ENCODE measurements around the gene ADAMTSL5. TPM values are rescaled to one million over a fixed set of nuclear protein-coding genes. Genes with fewer than 3 reads are reported as not detected.

The ADAMTSL5 gene
- total RNA-seq, 4 donors from 2014 or later: 0.27 to 5.1 (median 2.5) TPM

- intact Hi-C loops (cut with DNase I): loop anchor here (10.0 kb wide), 1 partner anchor 245 kb away; the partner anchor contains the start of gene EFNA2
- H3K4me1 ChIP-seq: no peaks in the 10 kb centered on the region
- DNase-seq: no peak
- no peaks in the 10 kb centered on the region for H3K36me3 ChIP-seq
- no peaks in the 10 kb centered on the region for H3K9me3 ChIP-seq
- H3K27me3 ChIP-seq: no peaks in the 10 kb centered on the region
- no peak for TF ChIP-seq POLR2A (IDR thresholded peaks at IDR 0.05)
- TF ChIP-seq, protein P1, sequence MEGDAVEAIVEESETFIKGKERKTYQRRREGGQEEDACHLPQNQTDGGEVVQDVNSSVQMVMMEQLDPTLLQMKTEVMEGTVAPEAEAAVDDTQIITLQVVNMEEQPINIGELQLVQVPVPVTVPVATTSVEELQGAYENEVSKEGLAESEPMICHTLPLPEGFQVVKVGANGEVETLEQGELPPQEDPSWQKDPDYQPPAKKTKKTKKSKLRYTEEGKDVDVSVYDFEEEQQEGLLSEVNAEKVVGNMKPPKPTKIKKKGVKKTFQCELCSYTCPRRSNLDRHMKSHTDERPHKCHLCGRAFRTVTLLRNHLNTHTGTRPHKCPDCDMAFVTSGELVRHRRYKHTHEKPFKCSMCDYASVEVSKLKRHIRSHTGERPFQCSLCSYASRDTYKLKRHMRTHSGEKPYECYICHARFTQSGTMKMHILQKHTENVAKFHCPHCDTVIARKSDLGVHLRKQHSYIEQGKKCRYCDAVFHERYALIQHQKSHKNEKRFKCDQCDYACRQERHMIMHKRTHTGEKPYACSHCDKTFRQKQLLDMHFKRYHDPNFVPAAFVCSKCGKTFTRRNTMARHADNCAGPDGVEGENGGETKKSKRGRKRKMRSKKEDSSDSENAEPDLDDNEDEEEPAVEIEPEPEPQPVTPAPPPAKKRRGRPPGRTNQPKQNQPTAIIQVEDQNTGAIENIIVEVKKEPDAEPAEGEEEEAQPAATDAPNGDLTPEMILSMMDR (IDR thresholded peaks at IDR 0.05): no peak
- WGBS, 2 donors: 77% methylated on average over 16 of the region's 16 CpGs; no CpG with 5 or more reads in 1 of the 2 donors
- H3K27ac ChIP-seq: no peak overlapping the region
- H3K4me3 ChIP-seq (replicated peaks in 1 of 3): no peak overlapping the region
Observed at GRCh38 chr19:1529430-1529816, 16.6 kb upstream of the ADAMTSL5 start.

DNA sequence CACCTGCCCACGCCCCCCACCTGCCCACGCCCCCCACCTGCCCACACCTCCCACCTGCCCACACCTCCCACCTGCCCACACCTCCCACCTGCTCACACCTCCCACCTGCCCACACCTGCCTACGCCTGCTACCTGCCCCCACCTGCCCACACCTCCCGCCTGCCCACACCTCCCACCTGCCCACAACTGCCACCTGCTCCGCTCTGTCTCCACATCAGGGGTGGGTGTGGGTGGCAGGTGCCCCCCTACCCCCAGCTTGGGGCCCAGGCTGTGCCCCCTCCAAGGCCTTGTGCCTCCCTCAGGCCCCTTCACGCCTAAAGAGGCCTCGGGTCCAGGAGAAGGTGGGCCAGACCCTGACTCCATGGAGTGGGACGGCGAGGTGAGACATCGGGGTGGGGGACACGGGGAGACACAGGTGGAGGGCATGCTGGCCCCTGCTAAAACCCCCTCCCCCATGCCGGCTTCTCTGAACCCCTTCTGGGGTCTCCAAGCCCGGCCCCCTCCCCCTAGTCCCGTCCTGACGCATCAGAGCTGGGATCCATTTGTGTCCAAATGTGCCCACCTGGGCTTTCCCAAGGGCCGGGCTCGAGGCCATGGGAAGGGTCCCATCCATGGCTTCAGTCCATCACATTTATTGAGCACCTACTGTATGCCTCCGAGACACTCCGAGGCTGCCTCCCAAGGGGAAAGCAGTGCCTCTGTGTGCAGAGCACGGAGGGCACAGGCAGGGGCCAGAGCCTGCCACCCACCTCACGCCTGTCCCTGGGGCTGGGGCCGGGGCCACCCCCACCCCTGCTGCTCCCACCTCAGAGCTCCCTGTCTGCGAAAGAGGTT is 16.0 kb upstream of the ADAMTSL5 start:
- DNase-seq: no peak
- Histone ChIP-seq H3K4me3 (replicated peaks in 1 of 3) (no peak overlapping the region), H3K36me3 (no peaks in the 10 kb centered on the region), H3K27ac (no peak overlapping the region), H3K27me3 (no peaks in the 10 kb centered on the region), H3K9me3 (no peaks in the 10 kb centered on the region), H3K4me1 (peaks cover 0 to 5% of the 10 kb centered on the region in 2 donors)
- 83 to 87% methylated on average over 11 to 15 of the region's 23 CpGs for WGBS, 2 donors
- intact Hi-C loops (cut with DNase I): loop anchor here (10.0 kb wide), 1 partner anchor 244 kb away; the partner anchor contains the start of gene EFNA2
- TF ChIP-seq, protein P1 (IDR thresholded peaks at IDR 0.05): no peak
- TF ChIP-seq POLR2A (IDR thresholded peaks at IDR 0.05): no peak

DNA sequence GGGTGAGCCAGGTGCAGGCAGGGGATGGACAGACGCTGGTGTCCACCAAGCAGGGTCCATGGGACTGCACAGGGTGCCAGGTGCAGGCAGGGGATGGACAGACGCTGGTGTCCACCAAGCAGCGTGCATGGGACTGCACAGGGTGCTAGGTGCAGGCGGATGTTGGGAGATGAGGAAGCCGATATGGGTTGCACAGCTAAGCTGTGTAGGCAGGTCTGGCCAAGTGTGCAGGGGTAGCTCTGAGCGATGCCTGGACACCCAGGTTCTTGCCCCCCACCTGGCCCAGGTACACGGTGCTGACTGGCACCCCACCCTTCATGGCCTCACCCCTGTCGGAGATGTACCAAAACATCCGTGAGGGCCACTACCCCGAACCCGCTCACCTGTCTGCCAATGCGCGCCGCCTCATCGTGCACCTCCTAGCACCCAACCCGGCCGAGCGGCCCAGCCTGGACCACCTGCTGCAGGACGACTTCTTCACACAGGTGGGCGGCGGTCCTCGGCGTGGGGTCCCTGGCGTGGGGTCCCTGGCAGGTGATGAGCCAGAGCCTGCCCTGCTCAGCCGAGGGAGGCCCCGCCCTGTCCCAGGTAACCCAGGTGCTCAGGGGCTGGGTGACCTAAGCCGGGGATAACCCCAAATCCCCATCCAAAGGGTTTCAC is 15.0 kb upstream of the ADAMTSL5 start:
- DNase-seq: no peak
- intact Hi-C loops (cut with DNase I): loop anchor here (10.0 kb wide), 1 partner anchor 243 kb away; the partner anchor contains the start of gene EFNA2
- Histone ChIP-seq H3K4me1 (peaks cover 0 to 7% of the 10 kb centered on the region in 2 donors), H3K27ac (no peak overlapping the region), H3K4me3 (replicated peaks in 1 of 3) (no peak overlapping the region), H3K9me3 (no peaks in the 10 kb centered on the region), H3K27me3 (peaks cover 7% of the 10 kb centered on the region), H3K36me3 (no peaks in the 10 kb centered on the region)
- TF ChIP-seq POLR2A (IDR thresholded peaks at IDR 0.05): no peak
- TF ChIP-seq, protein P1 (IDR thresholded peaks at IDR 0.05): no peak
- WGBS, 2 donors: 75 to 81% methylated on average over 16 to 25 of the region's 27 CpGs

GRCh38 chr19:1526979-1527649 is 14.3 kb upstream of the ADAMTSL5 start:
- WGBS, 2 donors: 79 to 80% methylated on average over 18 of the region's 18 CpGs
- Histone ChIP-seq H3K9me3 (no peaks in the 10 kb centered on the region), H3K36me3 (no peaks in the 10 kb centered on the region), H3K4me3 (replicated peaks in 1 of 3) (no peak overlapping the region), H3K4me1 (peaks cover 0 to 7% of the 10 kb centered on the region in 2 donors), H3K27ac (no peak overlapping the region), H3K27me3 (peaks cover 7% of the 10 kb centered on the region)
- intact Hi-C loops (cut with DNase I): loop anchor here (10.0 kb wide), 1 partner anchor 242 kb away; the partner anchor contains the start of gene EFNA2
- TF ChIP-seq, protein P1 (IDR thresholded peaks at IDR 0.05): no peak
- no peak for TF ChIP-seq POLR2A (IDR thresholded peaks at IDR 0.05)
- no peak for DNase-seq
